Stimulated activated CD8-positive, alpha-beta memory T cell treated with anti-CD3 and anti-CD28 coated beads, Interleukin-4, amount 100 ng/mL, for 24 hours (primary cell): Measurements from ENCODE around the gene PGAP2.

ENCODE experiments used
- DNase-seq: peaks from one replicate; pipeline ENCODE4 v3.0.0-alpha.2; 2020; ENCODE audit warnings: low read depth

The PGAP2 gene

DNA sequence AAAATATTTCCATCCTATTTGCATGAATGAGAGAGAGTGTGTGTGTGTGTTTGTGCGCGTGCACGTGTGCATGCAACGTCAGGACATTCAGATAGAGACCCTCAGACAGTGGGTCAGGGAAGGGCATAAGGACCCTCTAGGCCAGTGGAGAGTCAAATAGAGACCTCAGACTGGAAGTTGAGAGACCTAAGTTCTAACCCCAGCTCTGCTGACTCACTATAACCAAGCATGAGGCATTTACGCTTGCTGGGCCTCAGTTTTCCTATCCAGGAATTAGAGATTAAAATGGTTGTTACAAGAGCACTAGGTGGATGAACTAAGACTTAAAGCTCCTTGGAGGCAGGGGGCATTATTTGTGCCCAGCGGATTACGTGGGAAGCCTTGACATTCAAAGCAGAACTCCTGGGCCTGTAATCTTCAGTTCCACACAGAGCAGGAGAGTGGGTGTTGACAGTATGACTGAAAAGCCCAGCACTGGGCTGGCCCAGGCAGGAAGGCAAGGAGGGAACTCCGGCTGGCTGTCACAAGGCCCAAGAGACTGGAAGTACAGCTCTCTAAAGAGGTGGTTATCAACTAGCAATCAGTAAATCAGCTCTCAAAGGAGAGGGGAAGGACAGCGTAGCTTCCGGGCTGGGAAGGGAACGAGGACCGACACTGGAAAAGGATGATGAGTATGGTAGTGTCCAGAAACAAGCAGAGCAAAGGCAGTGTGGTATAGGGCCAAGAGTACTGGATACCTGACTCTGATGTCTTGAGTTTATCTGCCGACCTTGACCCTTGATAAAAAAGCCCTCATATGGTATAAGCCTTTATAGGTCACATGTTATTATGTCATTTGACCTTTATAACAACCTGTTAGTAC is 23.2 kb downstream of the PGAP2 start:
- DNase-seq: no peak

DNA sequence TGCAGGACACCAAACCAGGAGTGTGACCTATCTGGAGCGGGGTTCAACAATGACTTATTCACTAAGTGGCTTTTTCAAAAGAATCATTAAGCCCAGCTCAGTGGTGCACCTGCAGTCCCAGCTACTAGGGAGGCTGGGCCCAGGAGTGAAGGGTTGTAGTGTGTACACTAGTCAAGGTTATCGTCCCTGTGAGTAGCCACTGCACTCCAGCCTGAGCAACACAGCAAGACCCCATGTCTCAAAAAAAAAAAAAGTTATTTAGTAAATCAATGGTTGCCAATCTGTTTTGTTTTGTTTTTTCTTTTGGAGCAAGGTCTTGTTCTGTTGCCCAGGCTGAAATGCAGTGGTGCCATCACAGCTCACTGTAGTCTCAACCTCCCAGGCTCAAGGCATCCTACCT is 24.5 kb downstream of the PGAP2 start:
- no peak for DNase-seq

DNA sequence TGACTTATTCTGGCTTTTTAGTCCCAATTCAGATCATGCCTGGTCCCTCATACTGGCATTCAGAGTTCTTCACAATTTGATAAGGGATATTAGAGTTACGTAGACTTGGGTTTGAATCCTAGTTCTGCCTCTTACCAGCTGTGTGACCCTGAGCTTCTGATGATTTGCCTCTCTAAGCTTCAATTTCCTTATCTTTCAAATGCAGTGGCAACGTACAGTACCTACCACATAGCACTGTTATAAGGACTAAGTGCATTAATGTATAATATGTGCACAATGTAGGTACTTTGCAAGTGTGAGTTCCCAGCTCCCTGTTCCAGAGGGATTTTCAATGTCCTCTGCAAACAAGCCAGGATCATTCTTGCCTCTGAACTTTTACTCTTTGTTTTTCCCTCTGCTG is 25.1 kb downstream of the PGAP2 start:
- no peak for DNase-seq

DNA sequence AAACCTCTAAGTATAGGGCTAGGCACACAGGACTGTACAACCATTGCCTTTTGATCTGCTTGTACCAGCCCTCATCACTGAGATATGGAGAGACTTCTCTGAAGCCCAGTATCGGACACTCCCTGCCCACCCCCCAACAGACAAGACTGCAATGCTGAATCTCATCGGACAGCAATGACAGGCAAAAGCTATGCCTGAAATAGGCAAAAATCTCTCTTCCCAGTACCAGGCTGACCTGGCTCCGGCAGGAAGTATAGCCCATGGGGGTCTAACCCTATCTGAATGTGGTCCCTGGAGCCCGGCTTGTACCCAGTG is 25.9 kb downstream of the PGAP2 start:
- no peak for DNase-seq

DNA sequence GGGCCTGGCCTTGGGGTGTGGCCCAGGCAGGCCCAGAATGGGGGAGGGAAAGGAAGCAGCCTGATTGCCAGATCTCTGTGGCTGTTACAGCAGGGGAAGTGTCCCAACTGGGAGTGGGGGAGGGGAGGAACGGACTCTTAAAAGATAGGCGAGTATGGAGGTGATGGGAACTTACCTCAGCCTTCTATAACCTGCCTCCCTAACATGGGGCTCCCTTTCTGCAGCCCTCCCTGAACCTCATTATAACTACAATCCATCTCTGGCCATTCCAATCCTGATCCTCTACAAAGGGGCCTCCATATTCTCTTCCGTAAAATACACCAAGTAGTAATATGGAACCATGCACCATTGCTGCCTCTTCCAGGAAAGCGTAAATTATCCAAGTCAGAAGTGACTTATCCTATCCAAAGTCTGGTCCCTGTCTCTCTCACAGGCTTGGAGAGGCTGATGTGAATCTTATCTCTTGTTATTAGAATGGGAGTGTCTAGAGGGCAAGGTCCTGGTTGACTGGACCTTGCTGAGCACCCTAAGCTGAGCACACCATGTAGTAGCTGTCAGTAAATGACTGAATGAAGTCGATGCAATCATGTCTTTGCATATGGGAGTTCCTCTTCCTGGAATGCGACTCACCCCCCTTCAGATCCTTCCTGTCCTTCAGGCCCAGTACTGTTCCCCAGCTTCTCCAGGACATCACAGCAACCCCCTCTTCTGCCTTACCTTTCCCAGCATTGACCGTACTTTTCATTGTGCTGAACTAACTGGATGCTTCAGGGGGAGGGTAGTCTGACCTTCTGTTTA is 26.5 kb downstream of the PGAP2 start:
- no peak for DNase-seq

DNA sequence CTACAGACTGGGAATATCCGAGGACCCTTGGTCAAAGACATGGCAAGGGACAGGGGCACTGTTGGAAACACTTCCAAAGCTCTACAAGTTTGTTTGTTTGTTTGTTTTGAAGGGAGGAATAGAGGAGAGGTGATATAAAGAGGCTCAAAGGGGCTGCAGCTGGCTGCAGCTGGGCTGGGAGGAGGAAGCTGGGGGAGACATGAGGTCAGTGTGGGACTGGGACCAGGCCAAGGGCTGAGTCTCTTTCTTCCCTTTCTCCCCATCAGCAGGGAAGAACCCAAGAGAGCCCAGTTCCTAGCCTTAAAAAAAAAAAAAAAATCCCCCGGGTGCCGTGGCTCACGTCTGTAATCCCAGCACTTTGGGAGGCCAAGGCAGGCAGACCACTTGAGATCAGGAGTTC is 27.4 kb downstream of the PGAP2 start:
- no peak for DNase-seq

DNA sequence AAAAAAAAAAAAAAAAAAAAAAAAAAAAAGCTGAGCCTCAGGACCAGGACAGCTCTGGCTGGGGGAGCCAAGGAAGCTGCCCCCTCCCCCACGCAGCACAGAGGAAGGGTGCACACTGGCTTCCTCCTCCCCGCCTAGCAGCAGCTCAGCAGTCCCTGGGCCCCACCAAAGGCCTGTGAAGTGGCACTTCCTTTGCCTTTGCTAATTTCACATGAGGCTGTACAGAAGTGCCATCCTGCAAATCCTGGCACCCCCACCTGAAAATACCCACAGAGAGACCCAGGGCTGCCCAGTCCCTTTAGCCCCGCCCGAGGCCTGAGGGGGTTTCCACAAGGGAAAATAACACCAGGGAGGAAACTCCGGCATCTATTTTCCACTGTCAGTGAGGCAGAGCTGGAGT is 28.5 kb downstream of the PGAP2 start:
- peak; percentile 38 for DNase-seq

DNA sequence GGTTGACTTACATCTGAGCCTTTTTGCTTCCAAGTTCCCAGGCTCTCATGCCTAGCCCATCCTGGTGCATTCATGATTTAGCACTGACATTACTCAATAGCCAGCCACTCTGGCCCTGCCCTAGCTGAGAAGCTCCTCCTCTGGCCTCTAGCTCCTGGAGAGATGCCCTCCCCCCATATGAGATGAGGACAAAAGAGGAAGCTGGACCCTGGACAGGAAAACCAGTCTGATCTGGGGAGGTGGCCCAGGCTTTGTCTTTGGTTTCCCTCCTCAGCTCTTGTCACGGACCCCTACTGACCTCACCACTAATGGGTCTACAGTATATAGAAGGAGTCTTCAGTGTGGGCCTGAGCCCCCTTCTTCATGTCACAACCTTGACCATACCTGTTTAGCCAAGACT is 29.4 kb downstream of the PGAP2 start:
- no peak for DNase-seq

DNA sequence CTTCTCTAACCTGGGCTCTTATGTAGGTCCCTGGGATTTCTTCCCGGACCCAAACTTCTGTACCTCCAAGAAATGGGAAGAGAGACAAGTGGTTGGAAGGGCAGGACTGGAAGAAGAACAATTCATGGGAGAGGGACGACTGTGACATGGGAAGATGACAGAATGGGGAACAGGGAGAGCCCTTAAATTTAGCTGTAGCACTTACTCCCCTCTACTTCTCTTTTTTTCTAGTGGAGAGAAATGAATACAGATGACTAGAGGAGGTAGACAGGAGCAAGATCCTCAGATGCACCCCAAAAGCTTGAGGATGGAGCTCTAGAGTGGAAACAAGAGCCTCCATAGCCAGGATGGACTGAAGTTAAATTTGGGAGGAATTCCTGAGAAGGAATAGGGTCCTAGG is 30.1 kb downstream of the PGAP2 start:
- no peak for DNase-seq

DNA sequence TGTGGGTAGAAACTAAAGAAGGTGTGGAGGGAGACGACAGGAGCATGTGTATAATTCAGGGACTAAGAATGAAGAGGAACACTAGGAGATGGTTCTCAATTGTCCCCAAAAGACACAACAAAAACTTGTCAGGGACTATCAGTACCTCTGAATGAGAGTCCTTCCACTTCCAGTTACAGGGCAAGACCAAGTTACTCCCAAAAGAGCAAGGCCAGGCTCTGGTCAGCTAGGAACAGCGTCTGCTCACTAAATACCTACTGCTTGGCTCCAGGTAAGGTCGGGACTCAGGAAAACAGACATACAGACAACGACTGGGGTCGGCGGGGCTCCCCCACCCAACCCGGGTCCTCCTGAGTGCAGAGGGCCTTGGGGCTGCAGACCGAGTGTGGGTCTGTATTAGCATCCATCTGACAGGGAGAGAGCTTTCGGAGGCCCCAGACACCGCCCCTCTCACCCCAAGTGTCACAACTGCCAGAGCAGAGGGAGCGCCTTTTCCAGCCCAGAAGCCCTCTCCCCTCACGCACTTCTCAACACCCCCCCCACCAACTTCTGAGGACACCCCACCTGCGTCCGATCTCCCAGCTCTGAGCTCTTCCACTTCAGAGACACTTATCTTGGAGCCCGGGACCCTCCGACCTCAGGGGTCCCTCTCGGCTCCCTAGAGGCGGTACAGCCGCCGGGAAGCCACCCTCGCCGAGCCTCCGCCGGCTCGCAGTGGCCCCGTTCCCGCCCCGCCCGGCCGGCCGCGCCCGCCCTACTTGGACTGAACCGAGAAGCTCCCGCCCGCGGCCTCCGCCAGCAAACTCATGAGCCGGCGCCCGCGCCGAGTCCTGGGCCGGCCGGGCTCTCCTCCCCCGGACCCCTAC is 31.9 kb downstream of the PGAP2 start:
- DNase-seq: no peak

DNA sequence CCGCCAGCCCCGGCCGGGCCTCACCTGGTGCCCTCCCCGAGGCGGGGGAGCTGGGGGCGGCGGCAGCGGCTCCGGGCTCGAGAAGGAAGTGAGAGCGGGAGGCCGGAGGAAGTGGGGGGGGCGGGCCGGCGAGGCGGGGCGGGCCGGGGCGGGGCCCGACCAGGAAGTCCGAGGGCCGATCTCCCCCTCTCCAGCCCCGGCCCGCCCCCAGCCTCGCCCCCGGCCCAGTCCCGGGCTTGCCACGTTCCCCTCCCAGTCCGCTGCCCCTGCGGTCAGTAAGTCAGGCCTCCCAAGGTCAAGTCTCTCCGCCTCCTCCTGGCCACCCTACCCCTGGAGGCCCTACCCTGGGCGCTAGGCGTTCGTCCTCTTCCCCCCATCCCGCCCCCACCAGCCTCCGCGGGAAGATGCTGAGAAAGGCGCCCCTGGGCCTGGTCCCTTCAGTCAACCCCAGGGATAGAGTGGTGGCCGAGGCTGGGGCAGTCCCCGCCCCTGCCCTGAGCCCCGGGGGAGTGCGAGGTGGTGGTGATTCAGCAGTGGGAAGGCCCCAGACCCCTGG is 32.6 kb downstream of the PGAP2 start, which contains the start of gene RHOG:
Gene RHOG (minus strand): TSS at position 90 of the 556 bp plus-strand sequence. CDS start 12,821 bp downstream, outside the sequence.
- DNase-seq: peak; percentile 90

DNA sequence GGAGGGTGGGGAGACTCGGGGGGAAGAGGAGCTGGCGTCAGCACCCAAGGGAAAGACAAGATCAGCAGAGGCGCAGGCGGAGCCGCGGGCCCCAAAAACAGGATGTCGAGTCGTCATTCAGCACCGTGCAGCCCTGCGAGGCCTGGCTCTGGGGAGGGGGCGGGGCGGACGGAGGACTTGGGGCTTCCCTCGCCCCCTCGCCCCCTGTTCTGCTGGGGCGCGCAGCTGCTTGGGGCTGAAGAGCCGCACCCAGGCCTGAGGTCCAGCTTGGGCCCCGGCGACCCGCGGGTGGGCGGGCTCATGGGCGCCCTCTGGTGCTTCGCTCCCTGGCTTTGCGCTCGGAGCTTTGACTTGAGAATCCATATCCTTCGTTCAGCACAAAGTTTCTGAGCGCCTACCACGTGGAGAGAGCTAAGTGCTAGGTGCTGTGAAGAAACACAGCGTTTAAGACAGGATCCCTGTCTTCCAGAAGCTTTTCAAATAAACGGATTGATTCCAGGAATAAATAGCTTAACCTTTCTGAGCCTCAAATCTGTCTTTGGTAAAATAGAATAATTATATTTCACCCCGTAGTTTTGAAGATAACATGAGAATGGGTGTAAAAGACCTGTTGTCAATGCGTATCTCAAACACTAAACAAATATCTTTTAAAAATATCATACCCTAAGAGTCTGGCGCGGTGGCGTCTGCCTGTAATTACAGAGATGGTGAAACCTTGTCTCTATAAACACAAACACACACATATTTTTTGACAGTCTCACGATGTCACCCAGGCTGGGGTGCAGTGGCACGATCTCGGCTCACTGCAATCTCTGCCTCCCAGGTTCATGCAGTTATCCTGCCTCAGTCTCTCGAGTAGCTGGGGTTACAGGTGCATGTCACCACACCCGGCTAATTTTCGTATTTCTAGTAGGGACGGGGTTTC is 33.3 kb downstream of the PGAP2 start:
- DNase-seq: no peak

DNA sequence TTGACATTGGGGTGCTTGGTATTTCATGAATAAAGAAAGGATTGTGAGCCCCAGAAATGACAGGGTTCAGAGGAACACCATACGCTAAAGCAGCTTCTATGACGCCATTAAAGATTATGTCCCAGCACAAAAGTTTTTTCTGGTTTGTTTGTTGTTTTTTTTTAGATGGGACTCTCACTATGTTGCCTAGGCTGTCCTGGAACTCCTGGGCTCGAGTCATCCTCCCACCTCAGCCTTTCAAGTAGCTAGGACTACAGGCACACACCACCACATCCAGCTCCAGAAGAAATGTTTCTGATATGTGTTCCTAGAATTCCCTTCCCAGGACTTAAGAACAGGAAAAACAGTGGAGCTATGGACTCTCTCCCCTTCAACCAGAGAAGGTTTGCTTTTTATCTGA is 35.0 kb downstream of the PGAP2 start:
- DNase-seq: no peak

DNA sequence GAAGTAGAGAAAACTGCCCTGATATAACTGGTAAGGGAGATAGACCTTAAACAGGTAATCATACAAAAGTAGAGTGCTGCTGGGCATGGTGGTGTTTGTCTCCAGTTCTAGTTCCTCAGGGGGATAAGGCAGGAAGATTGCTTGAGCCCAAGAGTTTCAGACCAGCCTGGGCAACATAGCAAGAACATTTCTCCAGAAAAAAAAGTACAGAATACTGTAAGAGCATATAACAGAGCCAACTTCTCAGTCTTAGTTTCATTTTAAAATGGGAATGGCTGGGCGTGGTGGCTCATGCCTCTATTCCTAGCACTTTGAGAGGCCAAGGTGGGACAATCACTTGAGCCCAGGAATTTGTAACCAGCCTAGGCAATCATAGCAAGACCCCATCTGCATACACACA is 36.9 kb downstream of the PGAP2 start:
- DNase-seq: no peak

DNA sequence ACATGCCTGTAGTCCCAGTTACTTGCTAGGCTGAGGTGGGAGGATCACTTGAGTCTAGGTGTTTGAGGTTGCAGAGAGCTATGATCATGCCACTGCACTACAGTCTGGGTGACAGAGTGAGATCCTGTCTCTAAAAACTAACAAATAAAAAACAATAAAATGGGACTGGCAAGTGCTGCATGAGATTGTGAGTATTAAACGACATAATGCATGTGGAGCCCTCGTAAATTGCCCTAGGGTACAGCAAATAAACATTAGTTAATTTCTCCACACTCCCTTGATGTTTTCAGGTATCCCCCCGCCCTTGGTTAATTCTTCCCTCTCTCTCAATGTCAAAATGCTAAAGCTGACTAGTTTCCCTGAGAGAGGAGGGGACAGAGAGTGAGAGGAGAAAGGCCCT is 37.3 kb downstream of the PGAP2 start:
- DNase-seq: no peak

DNA sequence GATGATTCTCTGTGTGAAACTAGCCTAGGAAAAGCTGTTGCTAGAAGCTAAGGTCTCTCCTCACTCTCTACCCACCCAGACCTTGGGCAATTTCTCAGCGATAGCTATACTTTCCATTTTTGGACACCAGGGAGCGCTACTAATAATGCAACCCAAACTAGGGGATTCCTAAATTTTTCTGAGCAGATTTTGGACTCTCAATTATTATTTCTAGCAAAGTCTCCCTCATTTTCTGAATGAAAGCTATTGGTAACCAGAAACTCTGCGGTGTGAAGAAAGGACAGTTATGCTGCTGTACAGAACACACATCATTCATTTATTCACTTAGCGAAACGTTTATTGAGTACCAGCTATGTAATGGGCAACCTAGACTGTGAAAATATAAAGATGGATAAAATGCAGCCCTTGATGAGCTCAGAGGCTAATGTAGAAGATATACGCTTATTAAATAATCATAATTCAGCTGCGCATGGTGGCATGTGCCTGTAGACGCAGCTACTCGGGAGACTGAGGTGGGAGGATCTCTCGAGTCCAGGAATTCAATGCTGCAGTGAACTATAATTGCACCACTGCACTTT is 41.0 kb downstream of the PGAP2 start:
- no peak for DNase-seq

DNA sequence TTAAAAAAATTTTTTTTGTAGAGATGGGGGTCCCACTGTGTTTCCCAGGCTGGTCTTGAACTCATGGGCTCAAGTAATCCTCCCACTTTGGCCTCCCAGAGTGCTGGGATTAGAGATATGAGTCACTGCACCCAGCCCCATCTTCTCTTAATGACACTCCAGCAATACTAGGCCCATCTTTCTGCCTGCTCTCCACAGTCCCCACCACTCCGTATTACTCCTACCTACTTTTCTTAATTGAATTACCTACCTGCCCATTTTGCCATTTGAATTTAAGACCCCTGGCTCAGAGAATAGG is 45.1 kb downstream of the PGAP2 start:
- DNase-seq: no peak

DNA sequence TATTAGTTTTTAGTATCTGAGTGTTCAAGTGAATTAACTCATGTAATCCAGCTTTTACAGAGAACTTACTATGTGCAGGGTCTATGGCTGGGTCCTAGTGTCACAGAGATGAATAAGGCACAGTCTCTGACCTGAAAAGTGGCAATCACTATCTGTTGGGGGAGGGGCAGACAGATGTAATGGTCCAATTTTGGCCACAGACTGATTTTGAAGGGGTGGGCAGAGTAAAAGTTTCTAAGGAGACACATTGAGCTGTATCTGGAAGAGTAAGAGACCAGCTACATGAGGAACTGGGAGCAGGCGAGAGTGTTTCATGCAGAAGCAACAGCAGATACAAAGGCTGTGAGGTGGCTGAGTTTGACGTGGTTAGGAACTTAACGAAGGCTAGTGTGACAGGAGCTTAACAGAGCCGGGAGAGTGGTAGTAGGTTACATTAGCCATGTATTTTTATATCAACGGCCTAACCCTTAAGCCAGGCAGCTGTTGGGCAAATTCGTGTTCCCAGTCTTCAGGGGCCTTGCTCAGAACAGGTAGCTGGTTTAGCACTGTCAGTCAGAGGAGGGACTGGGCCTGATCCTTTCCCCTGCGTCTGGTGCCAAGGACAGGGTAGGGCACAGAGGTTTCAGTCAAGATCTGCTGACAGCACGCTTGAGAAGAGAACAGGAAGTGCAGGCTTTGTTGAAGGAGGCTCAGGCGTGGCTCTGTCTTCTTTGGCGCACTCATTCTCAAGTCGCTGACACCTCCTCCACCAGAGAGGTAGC is 45.7 kb downstream of the PGAP2 start:
- peak; percentile 42 for DNase-seq

DNA sequence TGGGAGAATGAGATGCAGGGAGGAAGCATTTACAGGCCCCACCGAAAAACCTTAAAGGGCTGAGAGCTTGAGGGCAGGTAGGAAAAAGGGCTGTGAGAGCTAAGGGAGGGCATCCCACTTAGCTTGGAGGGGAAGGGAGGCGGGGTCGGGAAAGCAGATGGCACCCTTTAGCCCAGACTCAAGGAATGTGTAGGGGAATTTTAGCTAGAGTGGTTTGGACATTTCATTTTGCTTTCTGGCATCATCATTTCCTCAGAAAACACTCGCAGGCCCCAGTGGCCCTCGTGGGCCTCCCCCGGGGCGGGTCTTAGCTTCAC is 46.3 kb downstream of the PGAP2 start:
- DNase-seq: no peak
